DOHH2 (cell line): ENCODE data around the gene ANK3.

Source experiments
- H3F3A ChIP-seq: fragments of 200-600 bp; sonication (generic), shearing (Covaris generic); 2 replicates; pipeline ENCODE4 v1.6.0; 2016; ENCODE audit warnings: antibody characterized with exemption, mild to moderate bottlenecking; ENCODE audit not compliant: control insufficient read depth, insufficient read depth
- H3K27ac ChIP-seq: fragments of 200-600 bp; sonication (generic); 2 replicates; pipeline ENCODE4 v1.5.1; 2014; ENCODE audit warnings: low read depth, mild to moderate bottlenecking, low read length, moderate library complexity
- H3K27me3 ChIP-seq: fragments of 200-600 bp; sonication (generic); 2 replicates; pipeline ENCODE4 v1.6.1; 2014; ENCODE audit warnings: mild to moderate bottlenecking, low read length, mixed read lengths; ENCODE audit not compliant: control insufficient read depth
- H3K36me3 ChIP-seq: fragments of 200-600 bp; sonication (generic); 2 replicates; pipeline ENCODE4 v1.6.1; 2014; ENCODE audit warnings: mild to moderate bottlenecking, low read length, moderate library complexity, mixed read lengths; ENCODE audit not compliant: control insufficient read depth
- H3K4me1 ChIP-seq: fragments of 200-600 bp; sonication (generic); 2 replicates; pipeline ENCODE4 v1.6.1; 2014; ENCODE audit warnings: mild to moderate bottlenecking, low read length, mixed read lengths; ENCODE audit not compliant: control insufficient read depth
- H3K4me2 ChIP-seq: fragments of 200-600 bp; sonication (generic); 2 replicates; pipeline ENCODE4 v1.6.0; 2014; ENCODE audit warnings: mild to moderate bottlenecking, low read length, moderate library complexity
- H3K4me3 ChIP-seq: fragments of 200-600 bp; sonication (generic); 2 replicates; pipeline ENCODE4 v1.5.1; 2014; ENCODE audit warnings: mild to moderate bottlenecking, low read length, mixed read lengths
- H3K79me2 ChIP-seq: fragments of 200-600 bp; sonication (generic); 2 replicates; pipeline ENCODE4 v1.6.1; 2014; ENCODE audit warnings: mild to moderate bottlenecking, low read length, mixed read lengths; ENCODE audit not compliant: control insufficient read depth
- H3K9me2 ChIP-seq: fragments of 200-600 bp; sonication (generic); replicated peaks from 2 replicates; pipeline ENCODE4 v1.6.1; 2014; ENCODE audit warnings: mild to moderate bottlenecking, low read length, mixed read lengths; ENCODE audit not compliant: control insufficient read depth
- H3K9me3 ChIP-seq: fragments of 200-600 bp; sonication (generic); 2 replicates; pipeline ENCODE4 v1.6.1; 2014; ENCODE audit warnings: antibody characterized with exemption, low read length, mixed read lengths; ENCODE audit not compliant: control insufficient read depth, insufficient read depth
- H4K20me1 ChIP-seq: fragments of 200-600 bp; sonication (generic); 2 replicates; pipeline ENCODE4 v1.6.0; 2014; ENCODE audit warnings: low read depth, mild to moderate bottlenecking, antibody characterized with exemption, low read length, moderate library complexity; ENCODE audit not compliant: control insufficient read depth, insufficient read depth
- CTCF ChIP-seq: fragments of 200-600 bp; sonication (generic); IDR thresholded peaks from one replicate; pipeline ENCODE4 v1.5.1; 2014; ENCODE audit warnings: antibody characterized with exemption, mild to moderate bottlenecking, low read depth, low read length; ENCODE audit not compliant: poor library complexity, severe bottlenecking
- EZH2phosphoT487 ChIP-seq: fragments of 200-600 bp; sonication (generic); IDR thresholded peaks from 2 replicates; pipeline ENCODE4 v1.6.1; 2017; ENCODE audit warnings: borderline replicate concordance, mild to moderate bottlenecking, antibody characterized with exemption, low read length, moderate library complexity, mixed read lengths

ANK3 gene

GRCh38 chr10:60086862-60087261 is 302.8 kb downstream of the ANK3 start:
- Histone ChIP-seq H3K9me3 (no peaks in the 10 kb centered on the region), H3K4me3 (no peak overlapping the region), H4K20me1 (no peaks in the 10 kb centered on the region), H3F3A (0 out of 2 replicates have a peak, but pooled peaks cover 2% of the 10 kb centered on the region), H3K79me2 (no peaks in the 10 kb centered on the region), H3K4me1 (no peaks in the 10 kb centered on the region), H3K4me2 (no peak overlapping the region), H3K9me2 (no peaks in the 10 kb centered on the region), H3K27ac (no peak overlapping the region), H3K36me3 (peaks cover 57% of the 10 kb centered on the region), H3K27me3 (no peaks in the 10 kb centered on the region)
- TF ChIP-seq CTCF: no peak
- TF ChIP-seq EZH2phosphoT487: no peak

GRCh38 chr10:60086421-60086820 is 303.3 kb downstream of the ANK3 start:
- no peak overlapping the region for H3K27ac ChIP-seq
- peaks cover 62% of the 10 kb centered on the region for H3K36me3 ChIP-seq
- H3K27me3 ChIP-seq: no peaks in the 10 kb centered on the region
- no peaks in the 10 kb centered on the region for H4K20me1 ChIP-seq
- no peaks in the 10 kb centered on the region for H3K79me2 ChIP-seq
- TF ChIP-seq EZH2phosphoT487 (no peak), CTCF (no peak)
- H3K9me3 ChIP-seq: no peaks in the 10 kb centered on the region
- H3K9me2 ChIP-seq: no peaks in the 10 kb centered on the region
- H3F3A ChIP-seq: 0 out of 2 replicates have a peak, but pooled peaks cover 2% of the 10 kb centered on the region
- H3K4me2 ChIP-seq: no peak overlapping the region
- no peak overlapping the region for H3K4me3 ChIP-seq
- H3K4me1 ChIP-seq: no peaks in the 10 kb centered on the region

- H3K9me2 ChIP-seq: no peaks in the 10 kb centered on the region
- no peak overlapping the region for H3K27ac ChIP-seq
- no peak overlapping the region for H3K4me3 ChIP-seq
- H3K36me3 ChIP-seq: peaks cover 86% of the 10 kb centered on the region
- no peak overlapping the region for H3K4me2 ChIP-seq
- H3F3A ChIP-seq: 0 out of 2 replicates have a peak, but pooled peaks cover 2% of the 10 kb centered on the region
- H3K9me3 ChIP-seq: no peaks in the 10 kb centered on the region
- no peaks in the 10 kb centered on the region for H4K20me1 ChIP-seq
- no peak for TF ChIP-seq EZH2phosphoT487
- no peak for TF ChIP-seq CTCF
- H3K27me3 ChIP-seq: no peaks in the 10 kb centered on the region
- H3K4me1 ChIP-seq: no peaks in the 10 kb centered on the region
- H3K79me2 ChIP-seq: no peaks in the 10 kb centered on the region
These were observed 306.8 kb downstream of the ANK3 start for GRCh38 chr10:60082744-60083344.
